ENCODE results near the gene ZNF335.

The ZNF335 gene

DNA sequence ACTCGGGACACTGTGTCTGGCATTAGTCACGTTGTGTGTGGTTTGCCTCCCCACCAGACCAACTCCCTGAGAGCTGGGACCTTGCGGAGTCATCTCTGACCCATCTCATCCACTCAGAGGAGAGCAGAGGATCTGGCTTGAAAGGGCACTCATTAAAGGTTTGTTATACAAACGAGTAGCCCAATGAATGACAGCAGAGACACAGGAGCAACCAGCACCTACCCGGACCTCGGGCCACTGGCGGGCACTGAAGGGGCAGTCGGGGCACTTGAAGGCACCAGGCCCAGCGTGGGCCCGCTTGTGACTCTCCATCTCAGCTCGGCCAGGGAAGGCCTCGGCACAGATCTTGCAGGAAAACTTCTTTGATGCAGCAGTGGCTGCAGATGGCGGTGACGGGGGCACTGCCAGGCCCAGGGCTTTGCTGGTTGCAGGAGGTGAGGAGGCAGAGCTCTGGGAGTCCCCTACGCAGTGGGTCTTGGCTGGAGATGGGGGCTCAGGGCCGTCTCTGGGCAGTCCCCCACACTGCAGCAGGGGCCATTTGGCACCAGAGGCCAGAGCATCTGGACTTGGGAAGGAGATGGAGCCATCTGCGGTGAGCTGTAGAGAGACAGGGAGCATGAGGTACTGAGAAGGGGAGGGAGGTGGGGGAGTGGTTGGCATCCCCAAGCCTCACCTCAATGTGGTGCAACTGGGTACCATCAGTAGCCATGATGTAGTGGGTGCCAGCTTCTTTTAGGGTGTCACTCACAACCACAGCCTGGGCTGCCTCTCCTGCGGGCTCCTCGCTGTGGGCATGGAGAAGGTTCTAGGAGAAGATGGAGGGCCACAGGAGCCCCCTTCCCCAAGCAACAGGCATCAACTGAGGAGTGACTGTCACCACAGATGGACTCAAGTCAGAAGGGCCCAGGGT lies 19.8 kb downstream of the ZNF335 start:
- DNase-seq (ENCODE audit: low spot score) = no peak

DNA sequence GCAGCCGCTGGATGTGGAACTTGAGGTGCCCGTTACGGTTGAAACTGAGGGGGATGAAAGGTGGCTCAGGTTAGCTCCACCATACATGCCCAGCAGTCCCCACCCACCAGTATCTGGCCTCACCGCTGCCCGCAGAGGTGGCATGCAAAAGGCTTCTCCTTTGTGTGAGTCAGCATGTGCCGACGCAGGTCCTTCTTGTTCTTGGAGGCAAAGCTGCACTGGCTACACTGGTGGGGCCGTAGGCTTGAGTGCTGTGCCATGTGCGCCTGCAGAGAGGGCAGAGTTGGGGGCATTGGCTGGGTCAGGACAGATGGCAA lies 21.7 kb downstream of the ZNF335 start:
- DNase-seq (ENCODE audit: low spot score) = no peak

DNA sequence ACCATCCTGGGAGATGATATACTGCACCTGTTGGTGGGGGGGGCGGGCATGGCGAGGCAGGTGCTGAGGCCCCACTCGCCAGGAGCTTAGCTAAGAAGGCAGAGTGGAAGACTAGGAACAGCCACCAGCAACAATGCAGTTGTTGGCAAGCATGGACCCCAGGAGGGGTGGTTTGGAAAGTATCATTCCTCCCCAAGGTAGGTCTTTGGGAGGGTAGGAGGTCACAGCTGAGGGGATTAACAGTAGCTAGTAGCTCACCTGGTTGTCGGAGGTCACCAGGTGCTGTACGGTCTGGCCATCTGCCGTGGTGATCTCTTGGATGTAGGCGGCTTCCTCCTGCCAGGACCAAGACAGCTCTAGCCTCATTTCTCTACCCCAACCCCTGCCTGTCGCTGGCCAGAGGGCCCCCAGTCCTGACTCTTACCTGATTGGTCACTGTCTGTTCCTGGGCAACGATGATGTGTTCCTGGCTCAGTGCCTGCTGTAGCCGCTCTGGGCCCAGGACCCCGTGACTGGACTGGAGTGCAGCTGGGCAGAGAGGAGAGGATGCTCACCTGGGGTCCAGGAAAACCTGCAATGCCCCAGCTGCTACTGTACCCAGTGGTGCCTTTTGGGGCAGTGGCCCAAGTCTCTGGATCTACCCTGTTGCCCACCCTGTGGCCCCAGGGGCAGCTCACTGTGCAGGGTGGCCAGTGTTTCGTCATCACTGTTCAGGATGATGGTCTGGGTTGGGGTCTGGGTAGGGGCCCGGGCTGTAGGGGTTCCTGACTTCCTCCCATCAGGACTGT lies 22.3 kb downstream of the ZNF335 start:
- no peak for DNase-seq (ENCODE audit: low spot score)

DNA sequence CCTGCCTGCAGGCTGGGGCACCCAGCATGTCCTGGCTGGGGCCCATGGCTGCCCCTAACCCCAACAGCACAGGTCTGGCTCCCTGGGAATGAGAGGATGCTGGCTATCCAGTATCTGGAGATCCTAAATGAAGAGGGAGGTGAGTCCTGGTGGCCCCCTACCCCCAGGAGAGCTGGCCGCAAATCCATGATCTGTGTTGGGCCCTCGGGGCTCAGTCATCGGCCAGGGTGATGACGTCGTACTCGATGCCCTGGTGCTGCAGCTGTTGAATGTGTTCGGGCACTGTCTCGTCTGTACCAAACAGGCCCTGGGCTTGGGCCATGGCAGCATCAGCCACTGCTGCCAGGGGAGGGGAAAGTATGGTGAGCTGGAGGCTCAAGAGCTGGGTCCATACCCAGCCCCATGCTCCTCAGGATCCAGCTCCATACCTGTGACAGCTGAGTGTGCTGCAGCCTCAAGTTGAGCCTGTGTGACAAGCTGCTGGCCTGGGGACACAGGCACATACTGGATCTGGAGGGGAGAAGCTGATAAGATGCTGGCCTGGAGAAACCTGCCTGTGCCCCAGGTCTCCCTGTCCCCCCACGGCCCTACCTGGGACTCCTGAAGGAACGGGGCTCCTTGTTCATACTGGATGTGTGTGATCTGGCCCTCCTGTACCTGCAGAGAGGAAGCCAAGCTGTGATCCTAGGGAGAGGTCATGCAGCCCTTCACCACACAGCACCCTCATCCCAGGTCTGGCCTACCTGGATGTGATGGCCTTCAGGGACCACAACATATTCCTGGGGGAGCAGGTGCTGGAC lies 23.1 kb downstream of the ZNF335 start:
- DNase-seq (ENCODE audit: low spot score) = no peak

DNA sequence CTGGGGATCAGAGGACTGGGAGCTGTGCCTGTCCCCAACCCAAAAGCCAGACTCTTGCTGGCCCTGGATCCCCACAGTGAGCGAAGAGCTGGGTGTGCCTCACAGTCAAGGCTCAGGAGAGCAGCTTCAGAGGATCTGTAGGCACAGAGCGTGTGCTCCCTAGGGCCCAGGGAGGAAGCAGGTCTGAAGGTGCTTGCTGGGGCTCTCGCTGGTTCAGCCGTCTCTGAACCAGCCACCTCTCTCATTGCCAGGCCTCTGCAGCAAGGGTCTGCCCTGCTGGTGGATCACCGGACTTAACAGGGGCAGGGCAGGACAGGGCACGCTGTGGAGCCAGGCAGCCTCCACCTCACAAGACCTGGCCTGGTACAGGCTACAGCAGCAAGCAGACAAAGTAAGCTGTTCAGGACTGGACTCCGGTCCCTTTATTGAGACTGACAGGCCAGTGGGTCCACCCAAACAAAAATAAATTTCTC lies 23.7 kb downstream of the ZNF335 start:
- no peak for DNase-seq (ENCODE audit: low spot score)

DNA sequence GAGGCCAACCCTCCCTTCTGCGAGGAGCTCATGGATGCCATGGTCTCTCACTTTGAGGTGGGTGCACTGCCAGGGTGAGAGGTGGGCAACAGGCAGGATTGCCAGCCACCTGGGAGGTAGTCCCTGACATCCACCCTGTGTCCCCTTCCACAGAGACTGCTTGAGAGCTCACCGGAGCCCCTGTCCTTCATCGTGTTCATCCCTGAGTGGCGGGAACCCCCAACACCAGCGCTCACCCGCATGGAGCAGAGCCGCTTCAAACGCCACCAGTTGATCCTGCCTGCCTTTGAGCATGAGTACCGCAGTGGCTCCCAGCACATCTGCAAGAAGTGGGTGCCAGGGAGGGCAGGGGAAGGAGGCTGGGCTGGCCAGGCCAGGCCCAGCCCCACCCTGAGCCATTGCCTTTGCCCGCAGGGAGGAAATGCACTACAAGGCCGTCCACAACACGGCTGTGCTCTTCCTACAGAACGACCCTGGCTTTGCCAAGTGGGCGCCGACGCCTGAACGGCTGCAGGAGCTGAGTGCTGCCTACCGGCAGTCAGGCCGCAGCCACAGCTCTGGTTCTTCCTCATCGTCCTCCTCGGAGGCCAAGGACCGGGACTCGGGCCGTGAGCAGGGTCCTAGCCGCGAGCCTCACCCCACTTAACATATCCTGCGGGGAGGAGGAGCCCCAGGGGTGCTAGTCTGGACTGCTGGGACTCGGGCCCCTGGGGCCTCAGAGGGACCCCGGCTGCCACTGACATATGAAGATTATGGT lies 24.7 kb downstream of the ZNF335 start:
- no peak for DNase-seq (ENCODE audit: low spot score)

DNA sequence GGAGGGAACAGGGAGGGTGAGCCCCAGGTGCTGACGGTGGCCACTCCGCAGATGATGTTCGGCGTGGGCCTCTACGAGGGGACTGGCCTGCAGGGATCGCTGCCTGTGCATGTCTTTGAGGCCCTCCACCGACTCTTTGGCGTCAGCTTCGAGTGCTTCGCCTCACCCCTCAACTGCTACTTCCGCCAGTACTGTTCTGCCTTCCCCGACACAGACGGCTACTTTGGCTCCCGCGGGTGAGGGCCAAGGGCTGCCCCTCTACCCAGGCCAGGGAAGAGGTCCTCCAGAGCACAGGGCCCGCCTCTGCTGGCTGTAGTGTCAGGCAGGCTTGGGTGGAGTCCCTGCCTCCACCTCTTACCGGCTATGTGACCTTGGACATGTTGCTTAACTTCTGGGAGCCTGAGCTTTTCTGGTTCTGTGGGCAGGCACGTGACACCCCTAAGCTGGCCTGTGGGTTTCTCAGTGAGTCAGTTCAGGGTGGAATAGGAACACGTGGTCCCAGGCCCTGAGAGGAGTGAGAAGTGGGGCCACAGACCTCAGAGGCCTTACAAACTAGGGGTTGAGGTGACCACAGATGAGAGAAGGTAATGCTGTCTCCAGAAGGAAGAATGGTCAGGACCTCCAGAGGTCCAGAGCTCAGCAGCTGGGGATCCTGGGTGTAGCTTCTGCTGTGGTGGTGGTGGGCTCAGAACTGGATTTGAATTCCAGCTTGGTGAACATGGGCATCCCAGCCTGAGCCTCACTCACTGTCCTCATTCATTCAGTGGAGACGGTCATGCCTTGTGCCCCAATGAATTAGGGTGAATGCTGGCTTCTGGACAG lies 25.6 kb downstream of the ZNF335 start:
- DNase-seq (ENCODE audit: low spot score) = no peak

DNA sequence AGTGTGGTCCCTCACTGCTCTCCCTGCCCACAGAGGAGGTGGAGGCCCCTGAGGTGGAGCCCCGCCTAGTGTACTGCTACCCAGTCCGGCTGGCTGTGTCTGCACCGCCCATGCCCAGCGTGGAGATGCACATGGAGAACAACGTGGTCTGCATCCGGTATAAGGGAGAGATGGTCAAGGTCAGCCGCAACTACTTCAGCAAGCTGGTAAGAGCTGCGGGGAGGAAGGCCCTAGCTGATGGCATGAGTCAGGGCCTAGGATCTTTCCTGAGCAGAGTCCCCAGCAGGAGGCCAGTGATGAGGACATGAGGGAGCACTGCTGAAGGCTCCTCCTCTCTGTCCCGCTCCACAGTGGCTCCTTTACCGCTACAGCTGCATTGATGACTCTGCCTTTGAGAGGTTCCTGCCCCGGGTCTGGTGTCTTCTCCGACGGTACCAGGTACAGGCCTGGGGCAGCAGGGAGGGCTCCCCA lies 26.3 kb downstream of the ZNF335 start:
- DNase-seq (ENCODE audit: low spot score) = no peak

DNA sequence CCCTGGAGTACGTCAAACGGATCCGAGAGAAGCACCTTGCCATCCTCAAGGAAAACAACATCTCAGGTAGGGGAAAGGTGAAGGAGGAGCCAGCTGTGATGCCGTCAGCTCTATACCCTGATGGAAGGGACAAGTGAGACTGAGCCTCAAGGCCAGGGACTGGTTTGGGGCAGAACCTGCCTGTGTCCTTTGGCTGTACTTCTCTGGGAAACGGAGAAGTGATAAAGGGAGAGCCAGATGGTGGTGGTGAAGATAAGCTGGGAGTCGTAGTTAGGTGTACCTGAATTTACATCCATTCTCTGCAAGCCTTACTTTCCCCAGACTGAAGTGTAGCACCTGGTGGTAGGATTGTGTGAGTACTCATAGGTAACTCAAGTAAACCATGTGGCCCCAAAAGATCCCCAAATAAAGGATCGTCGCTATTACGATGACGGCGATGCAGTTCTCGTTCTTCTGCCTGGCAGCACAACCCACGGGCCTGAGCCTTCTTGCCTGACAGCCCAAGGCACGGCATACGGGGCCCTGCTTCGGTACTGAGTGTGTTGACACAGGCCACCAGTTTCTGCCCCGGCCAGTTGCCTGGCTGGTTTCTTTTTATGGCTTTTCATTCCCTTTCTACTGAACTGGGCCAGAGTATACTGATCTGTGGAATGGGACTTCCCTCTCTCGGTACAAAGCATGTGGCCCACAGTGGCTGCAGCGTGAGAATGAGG lies 26.9 kb downstream of the ZNF335 start:
- DNase-seq (ENCODE audit: low spot score) = no peak

DNA sequence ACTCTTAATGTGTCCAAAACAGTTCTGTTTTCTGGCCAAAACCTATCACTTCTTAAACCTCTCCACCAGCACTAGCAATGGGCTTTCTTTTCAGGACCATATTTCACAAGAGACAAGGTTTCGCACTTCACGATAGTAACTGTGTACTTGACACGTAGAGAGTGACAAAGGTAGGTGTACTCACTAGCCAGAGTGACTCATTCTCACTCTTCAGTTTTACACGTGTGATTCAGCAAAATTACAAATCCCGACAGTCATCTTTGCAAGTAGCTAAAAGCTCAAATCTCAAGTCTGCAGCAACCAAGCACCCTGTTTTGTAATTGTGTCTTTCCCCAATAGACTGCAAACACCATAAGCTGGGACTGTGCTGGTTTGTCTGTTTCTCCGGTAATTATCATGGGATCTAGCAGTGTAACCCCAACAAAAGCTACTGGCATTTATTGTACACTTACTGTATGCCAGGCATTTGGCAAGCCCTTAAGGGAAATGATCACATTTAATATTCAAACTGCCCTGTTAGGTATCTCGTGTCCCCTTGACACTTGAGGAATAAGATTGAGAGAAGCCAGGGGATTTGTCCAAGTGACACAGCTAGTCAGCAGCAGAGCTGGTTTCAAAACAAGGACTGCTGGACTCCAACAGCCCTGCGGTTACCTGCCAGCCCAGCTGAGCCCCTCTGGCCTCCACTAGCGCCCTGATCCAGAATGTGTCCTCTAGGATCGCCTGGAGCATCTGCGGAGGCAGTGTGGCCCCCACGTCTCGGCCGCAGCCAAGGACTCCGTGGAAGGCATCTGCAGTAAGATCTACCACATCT lies 27.6 kb downstream of the ZNF335 start:
- no peak for DNase-seq (ENCODE audit: low spot score)

DNA sequence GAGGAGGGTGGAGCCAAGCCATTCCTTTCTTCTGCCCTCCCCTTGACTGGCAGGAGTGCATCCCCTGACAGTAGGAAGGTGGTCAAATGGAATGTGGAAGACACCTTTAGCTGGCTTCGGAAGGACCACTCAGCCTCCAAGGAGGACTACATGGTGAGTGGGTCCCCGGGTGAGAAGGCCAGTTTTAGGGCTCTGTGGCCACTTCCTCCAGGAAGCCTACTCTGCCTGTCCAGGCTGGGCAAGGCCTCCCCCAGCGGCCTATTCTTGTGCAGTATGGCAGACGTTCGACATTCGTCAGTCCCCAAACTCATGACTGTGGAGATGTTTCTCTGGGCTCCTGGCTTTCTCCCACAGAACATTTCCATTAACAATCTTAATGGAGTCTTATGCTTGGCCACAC lies 28.4 kb downstream of the ZNF335 start:
- DNase-seq (ENCODE audit: low spot score) = no peak

DNA sequence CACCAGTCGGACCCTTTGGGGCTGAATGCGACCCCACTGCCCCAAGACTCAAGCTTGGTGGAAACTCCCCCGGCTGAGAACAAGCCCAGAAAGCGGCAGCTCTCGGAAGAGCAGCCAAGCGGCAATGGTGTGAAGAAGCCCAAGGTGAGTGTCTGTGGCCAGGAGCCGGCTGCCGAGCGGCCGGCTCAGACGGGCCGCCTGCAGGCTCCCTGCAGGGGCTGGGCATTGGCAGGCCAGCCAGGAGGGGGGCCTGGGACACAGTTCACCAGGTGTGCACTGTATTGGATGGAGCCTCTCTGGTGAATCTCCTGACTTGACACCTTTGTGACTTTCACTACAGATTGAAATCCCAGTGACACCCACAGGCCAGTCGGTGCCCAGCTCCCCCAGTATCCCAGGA lies 31.5 kb downstream of the ZNF335 start:
- no peak for DNase-seq (ENCODE audit: low spot score)

DNA sequence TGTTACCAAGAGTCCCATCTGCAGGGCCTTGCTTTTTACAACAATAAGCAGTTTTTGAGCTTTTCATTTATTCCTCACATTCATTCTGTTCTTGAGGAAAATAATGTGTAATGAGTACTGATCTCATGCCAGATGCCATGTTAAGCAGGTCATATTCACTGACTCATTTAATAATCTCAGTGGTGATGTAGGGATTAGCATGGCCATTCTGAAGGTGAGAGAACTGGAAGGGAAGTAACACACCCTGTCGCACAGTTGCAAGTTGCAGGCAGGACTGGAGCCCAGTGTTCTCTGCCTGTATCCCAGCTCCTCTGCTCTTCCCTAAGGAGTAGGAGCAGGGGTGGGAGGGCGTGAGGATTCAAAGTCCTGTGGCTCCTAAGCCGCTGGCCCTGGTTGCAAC lies 31.9 kb downstream of the ZNF335 start:
- no peak for DNase-seq (ENCODE audit: low spot score)

DNA sequence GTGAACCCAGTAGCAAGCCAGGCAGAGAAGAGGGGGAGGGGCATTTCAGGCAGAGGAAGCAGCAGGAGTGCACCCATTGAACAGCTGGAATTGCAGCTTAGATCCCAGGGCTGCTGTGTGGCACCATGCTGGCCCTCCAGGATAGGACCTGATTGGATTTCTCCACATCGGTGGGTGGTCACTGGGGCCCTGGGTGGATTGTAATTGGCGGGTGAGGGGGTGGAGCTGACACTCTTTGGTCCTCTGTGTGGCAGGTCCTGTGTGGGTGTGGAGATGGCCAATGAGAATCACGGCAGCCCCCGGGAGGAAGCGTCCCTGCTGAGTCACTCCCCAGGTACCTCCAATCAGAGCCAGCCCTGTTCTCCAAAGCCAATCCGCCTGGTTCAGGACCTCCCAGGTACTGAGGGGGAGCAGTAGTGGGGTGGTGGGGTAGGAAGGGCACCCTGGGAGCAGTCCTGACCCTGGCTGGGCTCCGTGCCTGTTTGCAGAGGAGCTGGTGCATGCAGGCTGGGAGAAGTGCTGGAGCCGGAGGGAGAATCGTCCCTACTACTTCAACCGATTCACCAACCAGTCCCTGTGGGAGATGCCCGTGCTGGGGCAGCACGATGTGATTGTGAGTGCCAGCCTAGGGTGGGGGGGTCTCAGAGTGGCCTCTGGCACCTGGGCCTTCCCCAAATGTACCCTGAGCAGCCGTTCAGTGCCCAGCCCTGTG lies 33.1 kb downstream of the ZNF335 start:
- DNase-seq (ENCODE audit: low spot score) = no peak

DNA sequence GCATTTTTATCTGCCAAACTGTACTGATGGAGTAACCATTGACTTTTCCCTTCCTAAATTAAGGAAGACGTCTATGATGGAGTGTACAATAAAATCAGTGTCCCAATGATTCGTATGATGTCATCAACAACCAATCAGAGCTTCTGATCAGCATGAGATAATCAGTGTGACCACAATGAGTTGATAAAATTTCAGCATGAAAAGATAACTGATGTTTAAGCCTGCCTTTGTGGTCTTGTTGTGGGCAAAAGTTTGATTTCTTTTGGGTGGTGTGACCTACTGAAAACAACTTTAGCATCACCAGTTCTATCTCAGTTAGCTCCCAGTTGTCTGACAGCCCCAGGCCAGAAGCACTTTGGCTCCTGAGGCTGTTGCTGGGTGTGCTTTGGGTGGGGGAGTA lies 34.2 kb downstream of the ZNF335 start:
- DNase-seq (ENCODE audit: low spot score) = no peak

DNA sequence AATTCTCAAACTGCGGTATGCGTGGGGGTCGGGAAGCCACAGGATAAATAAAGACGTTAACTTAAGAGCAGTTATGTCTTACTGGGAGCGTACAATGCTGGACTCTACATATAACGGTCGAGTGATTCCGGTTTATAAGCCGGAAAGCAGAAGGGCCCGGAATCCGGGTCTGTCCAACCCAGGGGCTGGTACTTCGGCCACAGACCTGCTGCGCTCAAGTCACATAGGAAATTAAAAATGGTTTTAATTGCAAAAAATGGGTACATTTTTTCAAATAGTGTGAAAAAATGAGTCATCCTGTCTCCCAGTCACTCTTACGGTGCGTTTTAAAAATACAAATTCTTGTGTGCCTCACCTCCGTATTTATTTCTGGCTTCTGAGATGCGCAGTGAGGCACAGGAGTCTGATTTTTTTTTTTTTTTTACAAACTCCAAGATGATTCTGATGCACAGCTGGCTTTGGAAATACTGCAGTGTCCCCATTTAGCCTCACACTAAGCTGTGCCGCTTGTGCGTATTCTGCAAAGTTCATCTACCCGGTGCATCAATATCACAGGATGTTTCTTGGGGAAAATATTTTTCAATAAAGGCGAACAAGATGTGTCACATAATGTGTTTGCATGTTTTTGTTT lies 36.5 kb downstream of the ZNF335 start:
- DNase-seq (ENCODE audit: low spot score) = no peak

DNA sequence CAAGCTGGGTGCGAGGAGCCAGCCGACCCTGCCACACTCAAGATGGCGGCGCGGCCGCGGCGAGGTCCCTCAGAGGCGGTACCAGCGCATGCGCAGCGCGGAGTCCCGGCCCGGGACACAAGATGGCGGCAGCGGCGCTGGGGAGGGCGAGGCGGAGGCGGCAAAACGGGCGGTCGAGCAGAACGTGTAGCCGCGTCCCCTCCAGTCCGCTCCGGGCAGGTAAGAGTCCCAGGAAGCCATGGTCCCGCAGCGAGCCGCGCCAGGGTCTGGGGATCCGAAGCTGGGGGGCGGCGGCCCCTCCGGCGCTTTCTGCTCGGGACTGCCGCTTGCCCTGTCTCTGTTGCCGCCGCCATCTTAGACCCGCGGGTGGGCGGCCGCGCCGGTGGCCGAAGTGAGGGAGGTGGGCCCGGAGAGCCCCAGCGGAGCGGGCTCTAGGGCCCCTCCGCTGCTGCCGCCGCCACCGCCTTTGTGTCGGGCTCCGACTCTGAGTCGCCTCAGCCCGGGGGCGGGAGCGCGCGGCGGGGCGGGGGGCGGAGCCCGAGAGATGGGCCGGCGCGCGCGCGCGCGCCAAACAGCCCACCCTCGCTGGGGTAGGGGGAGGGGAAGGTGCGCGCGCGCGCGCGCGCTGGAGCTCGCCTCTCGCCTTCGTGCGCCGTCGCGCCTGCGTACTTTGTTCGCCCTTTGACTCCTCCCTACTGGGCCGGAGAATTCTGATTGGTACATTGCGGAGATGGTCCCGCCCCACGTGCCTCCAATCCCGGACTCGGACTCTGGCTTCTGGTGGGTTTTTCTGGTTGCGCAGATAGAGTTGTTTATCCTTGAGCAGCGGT lies 37.2 kb downstream of the ZNF335 start, which contains the start of gene PCIF1:
PCIF1 (plus strand) TSS at position 98 of the 830 bp plus-strand sequence. CDS start 4,317 bp downstream, outside the sequence.
- peak; percentile 99 for DNase-seq (ENCODE audit: low spot score)
